Stimulated activated CD4-positive, alpha-beta T cell treated with anti-CD3 and anti-CD28 coated beads, Interleukin-1b, Interleukin-23, amount 100 ng/mL, for 4 hours (primary cell): ENCODE results near the gene GALNS.
"Not testable (repeated sequence)": the region's sequence is repeated elsewhere in the genome, so short reads cannot be mapped to it uniquely, and the experiment has no call there.

ENCODE experiments used
- DNase-seq, 2 donors: peaks; one replicate each; pipeline ENCODE4 v3.0.0-alpha.2; 2020; ENCODE audit warnings: low read depth in 2 of 2

GALNS gene

GRCh38 chr16:88856828-88857727, at the start of gene GALNS, which contains the start of gene TRAPPC2L:
TSS of gene GALNS (minus strand) at chr16:88856947. CDS start at chr16:88856877, 70 bp downstream.
TSS of gene TRAPPC2L (plus strand) at chr16:88857127. CDS start at chr16:88857151, 24 bp downstream.
- peak; percentile 99 to 100 for DNase-seq

- no peak for DNase-seq
Measured at GRCh38 chr16:88906020-88906419, 49.3 kb upstream of the GALNS start.

GRCh38 chr16:88905563-88905962, 48.8 kb upstream of the GALNS start:
- DNase-seq: no peak

GRCh38 chr16:88904676-88905365, 48.1 kb upstream of the GALNS start:
- no peak for DNase-seq

GRCh38 chr16:88903267-88903666, 46.5 kb upstream of the GALNS start:
- DNase-seq: no peak

GRCh38 chr16:88902744-88903143, 46.0 kb upstream of the GALNS start:
- DNase-seq: no peak

- DNase-seq: no peak
Measured at GRCh38 chr16:88901718-88902337, 45.1 kb upstream of the GALNS start.

GRCh38 chr16:88900662-88901052, 43.9 kb upstream of the GALNS start:
- DNase-seq: no peak

- no peak for DNase-seq
Measured at GRCh38 chr16:88899901-88900661, 43.3 kb upstream of the GALNS start.

- no peak for DNase-seq
Measured at GRCh38 chr16:88897696-88898425, 41.1 kb upstream of the GALNS start.

GRCh38 chr16:88896238-88897070, 39.7 kb upstream of the GALNS start:
- no peak for DNase-seq

GRCh38 chr16:88895335-88895734, 38.6 kb upstream of the GALNS start:
- DNase-seq: no peak

- no peak for DNase-seq
Measured at GRCh38 chr16:88894681-88895300, 38.0 kb upstream of the GALNS start.

GRCh38 chr16:88894266-88894665, 37.5 kb upstream of the GALNS start:
- DNase-seq: not testable (repeated sequence)

GRCh38 chr16:88893127-88893968, 36.6 kb upstream of the GALNS start:
- DNase-seq: no peak

- DNase-seq: no peak
Measured at GRCh38 chr16:88892065-88892464, 35.3 kb upstream of the GALNS start.

- no peak for DNase-seq
Measured at GRCh38 chr16:88891083-88891482, 34.3 kb upstream of the GALNS start.

- not testable (repeated sequence) for DNase-seq
Measured at GRCh38 chr16:88889702-88890352, 33.1 kb upstream of the GALNS start.
